ENCODE results near the gene RAPGEF5.

GRCh38 chr7:22075561-22075960 lies 281.4 kb downstream of the RAPGEF5 start:
- TF ChIP-seq CTCF (IDR thresholded peaks at IDR 0.05) (no peak), POLR2A (IDR thresholded peaks at IDR 0.05) (no peak)

Measured in thyroid gland (tissue), 4 donors.